22Rv1 (cell line): ENCODE data around the gene BPIFB2.

Experiments used
- H3K27ac ChIP-seq: fragments of 450-650 bp; 2 replicates; pipeline ENCODE4 v1.5.1; 2017
- CTCF ChIP-seq: fragments of 450-650 bp; IDR thresholded peaks from 2 replicates; pipeline ENCODE4 v1.5.1; 2017; ENCODE audit warnings: mild to moderate bottlenecking
- ZFX ChIP-seq: fragments of 450-650 bp; IDR thresholded peaks from 2 replicates; pipeline ENCODE4 v1.6.1; 2017; ENCODE audit warnings: antibody characterized with exemption, borderline replicate concordance

The BPIFB2 gene

GRCh38 chr20:32967961-32968457 is 39.5 kb upstream of the BPIFB2 start:
- no peak for TF ChIP-seq ZFX
- TF ChIP-seq CTCF = no peak
- H3K27ac ChIP-seq = no peak overlapping the region

GRCh38 chr20:32968478-32969241 is 38.8 kb upstream of the BPIFB2 start:
- TF ChIP-seq CTCF (no peak), ZFX (no peak)
- no peak overlapping the region for H3K27ac ChIP-seq

GRCh38 chr20:32969356-32970114 is 38.0 kb upstream of the BPIFB2 start:
- H3K27ac ChIP-seq = no peak overlapping the region
- TF ChIP-seq ZFX (no peak), CTCF (no peak)

GRCh38 chr20:32970115-32970972 is 37.2 kb upstream of the BPIFB2 start:
- TF ChIP-seq ZFX = no peak
- no peak for TF ChIP-seq CTCF
- no peak overlapping the region for H3K27ac ChIP-seq

- H3K27ac ChIP-seq = no peak overlapping the region
- TF ChIP-seq ZFX = no peak
- no peak for TF ChIP-seq CTCF
These were observed 36.6 kb upstream of the BPIFB2 start for GRCh38 chr20:32970973-32971300.

- TF ChIP-seq ZFX (no peak), CTCF (no peak)
- H3K27ac ChIP-seq = no peak overlapping the region
These were observed 35.8 kb upstream of the BPIFB2 start for GRCh38 chr20:32971703-32972161.
